GM18867 (cell line): ENCODE results near the gene TOP2A.
A peak's percentile ranks its signal among the peaks of the same experiment; 100 is the strongest.

ENCODE experiments used
- ATAC-seq: cut with Tn5 transposase; IDR thresholded peaks from one replicate; pipeline ENCODE4 v1.9.1; 2021; ENCODE audit warnings: mild to moderate bottlenecking, moderate library complexity; ENCODE audit not compliant: unreplicated experiment

TOP2A gene

DNA sequence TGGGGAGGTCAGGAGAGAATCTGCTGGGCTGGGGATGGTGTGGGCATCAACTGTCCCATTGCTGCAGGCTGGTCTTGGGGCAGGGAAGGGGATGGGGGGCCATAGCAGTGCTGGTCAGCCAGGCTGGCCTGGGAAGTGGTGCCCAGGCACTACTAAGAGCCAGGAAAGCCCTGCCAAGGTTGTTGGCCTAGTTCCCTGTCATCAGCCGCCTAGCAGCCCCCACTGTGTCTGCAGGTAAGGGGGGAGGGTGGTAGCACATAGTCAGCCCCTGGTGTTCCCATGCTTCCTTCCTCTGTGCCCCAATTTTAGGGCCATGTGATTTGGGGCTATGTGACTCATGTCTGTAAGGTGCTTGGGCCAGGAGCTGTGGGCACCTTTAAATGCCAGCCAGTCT is 70.9 kb downstream of the TOP2A start:
- ATAC-seq, result no peak

DNA sequence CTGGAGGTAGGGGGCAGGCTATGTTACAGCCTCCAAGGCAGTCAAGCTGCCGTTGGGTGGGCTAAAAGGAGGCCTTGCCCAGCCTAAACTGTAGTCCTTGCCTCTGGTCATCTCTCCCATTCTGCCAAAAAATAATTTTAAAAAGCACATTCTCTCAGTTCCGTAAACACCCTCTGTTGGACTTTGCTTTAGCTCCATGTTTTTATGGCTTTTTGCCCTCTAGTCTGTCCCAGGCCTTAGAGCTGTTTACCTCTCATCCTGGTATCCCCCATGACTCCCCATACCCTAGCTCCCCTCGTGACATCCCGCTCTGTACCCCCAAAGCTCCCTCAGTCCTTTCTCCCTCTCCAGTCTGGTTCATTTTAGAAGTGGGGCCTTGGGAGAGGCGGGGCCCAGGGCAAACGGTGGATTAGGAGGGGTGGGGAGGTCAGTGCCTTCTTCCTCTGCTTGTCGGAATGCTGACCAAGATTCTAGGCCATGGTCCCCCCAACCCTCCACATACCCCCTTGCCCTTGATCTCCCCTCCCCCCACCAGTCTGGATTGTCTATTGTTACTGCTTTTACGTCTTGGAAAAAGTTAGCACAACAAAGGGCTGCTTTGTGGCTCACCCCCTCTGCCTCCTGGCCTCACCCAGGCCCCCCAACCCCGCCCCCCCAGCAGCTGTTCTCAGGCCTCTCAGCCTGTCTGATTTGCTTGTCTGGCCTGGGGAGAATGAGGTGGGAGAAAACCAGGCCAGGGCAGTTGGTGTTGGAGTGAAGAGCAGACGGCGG is 71.5 kb downstream of the TOP2A start:
- ATAC-seq, result no peak

DNA sequence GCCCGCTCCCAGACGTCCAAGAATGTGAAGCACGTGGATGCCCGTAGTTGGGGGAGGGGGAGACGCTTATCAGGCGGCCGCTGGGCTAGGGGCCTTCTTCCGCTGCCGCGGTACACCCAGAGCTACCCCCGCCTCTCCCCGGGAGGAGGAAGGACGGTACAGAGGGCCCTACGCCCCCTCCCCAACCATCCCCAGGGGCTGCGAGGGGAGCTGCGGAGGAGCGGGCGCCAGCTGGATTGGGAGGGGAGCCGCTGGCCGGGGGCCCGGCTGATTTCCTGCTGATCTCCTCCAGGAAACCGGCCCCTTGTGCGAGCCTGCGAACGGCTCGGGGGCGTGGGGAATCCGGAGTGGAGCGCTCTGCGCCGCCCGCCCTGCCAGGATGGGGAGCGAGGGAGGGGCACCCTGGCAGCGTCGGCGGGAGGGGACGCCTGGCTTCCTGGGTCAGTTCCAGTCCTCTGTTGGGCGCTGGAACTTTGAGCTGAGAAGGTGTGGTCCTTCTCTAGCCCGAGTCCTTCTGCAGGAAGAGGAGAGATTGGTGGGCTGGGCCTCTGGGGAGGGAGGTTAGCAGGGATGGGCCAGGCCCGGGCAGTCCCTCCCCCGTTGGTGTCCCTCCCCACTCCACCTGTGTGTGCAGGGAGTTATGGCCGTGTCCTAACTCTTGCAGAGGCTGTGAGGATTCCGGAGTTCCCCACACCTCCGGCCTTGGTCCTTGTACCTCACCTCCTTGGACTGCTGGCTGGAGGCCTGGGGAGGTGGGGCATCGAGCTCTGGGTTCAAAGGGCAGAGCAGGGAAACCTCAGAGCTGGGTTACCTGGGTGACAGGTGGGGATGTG is 72.3 kb downstream of the TOP2A start:
- no peak for ATAC-seq

DNA sequence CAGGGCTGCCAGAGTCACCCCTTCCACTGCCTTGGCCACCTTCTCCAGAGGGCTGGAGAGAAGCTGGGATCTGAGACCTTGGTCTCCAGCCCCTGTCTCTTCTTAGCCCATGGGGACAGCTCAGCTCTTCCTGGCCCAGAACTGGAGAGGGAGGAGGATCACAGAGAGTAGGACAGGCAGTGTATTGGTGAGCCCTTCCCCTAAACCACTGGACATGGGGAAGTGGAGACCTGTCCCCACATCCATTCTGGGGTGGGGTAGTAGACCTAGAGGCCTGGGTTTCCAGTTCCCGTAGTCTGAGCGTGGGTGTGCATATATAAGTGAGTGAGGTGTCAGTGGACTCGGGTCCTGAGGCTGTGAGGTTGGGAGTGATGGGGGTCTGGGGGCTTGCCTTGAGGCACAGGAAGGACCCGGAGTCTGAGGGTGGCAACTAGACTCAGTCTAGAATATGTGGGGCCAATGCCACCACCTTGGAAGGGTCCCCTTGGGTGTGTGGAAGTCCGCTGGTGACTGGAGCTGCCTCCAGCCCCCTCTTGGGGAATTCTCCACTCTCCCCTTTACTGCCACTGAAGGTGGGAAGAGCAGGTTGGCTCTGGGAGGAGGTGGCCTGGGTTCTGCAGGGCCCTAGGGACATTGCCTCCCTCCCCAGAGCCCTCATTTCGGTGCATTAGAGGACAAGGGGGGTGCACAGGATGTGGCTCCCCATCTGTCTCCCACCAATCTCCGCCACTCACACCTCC is 73.1 kb downstream of the TOP2A start:
- no peak for ATAC-seq

DNA sequence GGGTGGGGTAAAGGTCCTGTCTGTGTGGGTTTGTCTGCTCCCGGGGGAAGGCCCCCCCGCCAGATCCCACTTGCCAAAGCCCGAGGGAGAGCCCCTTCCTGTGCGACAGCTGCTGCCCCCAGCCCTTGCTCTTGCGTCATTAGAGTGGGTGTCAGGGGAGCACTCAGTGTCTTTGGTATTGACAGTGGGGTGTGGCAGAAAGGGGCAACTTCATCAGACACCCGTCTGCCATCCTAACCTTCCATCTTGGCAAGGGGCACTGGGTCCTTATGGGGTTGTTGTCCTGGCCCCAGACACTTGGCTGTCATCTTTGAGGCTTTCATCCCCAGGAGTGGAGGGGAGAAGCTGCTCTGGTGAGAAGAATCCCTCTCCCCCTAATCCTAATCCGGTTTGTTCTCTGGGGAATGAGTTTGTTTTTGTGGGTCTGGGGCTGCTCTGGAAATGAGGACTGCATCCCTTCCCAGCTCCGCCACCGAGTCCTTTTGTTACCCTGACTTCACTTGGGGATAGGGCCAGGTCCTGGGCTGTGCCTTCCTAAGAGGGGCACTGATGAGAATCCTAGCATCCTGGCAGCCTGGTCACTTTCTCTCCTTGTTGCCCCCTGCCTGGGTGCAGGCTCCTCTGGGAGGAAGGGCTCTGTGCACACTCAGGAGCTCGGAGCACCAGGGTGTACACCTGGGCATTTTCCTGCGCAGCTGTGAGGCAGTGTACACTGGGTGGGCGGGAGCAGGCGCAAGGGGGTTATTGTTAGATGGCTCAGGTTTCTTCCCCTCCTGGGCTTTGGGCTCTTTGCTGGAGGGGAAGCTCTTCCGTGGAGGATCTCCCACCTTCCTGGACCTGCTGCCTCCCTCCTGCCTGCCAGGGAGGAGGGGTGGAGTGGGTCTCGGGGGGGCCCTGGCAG is 74.2 kb downstream of the TOP2A start:
- no peak for ATAC-seq

DNA sequence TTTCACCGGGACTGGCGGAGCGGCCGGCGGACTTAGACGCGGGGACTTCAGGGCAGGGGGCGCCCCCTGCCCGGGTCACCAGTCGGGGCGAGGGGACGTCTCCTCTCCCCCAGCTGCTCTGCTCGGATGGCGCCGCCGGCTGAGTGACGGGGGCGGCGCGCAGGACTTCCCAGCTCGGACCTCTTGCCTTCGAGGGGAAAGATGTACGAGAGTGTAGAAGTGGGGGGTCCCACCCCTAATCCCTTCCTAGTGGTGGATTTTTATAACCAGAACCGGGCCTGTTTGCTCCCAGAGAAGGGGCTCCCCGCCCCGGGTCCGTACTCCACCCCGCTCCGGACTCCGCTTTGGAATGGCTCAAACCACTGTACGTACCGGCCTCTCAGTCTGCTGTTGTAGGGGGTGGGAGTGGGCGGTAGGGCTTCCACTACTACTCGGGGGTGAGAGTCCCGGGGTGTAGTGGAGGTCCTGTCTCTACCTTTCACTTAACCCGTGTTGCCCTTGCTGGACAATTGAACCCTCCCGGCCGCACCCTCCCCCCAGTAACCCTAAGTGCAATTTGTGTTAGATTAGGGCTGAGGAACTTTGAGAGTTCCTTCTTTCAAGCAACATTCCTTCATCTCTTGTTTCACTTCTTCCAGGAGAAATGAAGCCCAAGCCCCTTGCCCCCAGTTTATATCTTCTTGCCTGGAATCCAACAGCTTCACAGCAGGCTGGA is 75.0 kb downstream of the TOP2A start:
- no peak for ATAC-seq

DNA sequence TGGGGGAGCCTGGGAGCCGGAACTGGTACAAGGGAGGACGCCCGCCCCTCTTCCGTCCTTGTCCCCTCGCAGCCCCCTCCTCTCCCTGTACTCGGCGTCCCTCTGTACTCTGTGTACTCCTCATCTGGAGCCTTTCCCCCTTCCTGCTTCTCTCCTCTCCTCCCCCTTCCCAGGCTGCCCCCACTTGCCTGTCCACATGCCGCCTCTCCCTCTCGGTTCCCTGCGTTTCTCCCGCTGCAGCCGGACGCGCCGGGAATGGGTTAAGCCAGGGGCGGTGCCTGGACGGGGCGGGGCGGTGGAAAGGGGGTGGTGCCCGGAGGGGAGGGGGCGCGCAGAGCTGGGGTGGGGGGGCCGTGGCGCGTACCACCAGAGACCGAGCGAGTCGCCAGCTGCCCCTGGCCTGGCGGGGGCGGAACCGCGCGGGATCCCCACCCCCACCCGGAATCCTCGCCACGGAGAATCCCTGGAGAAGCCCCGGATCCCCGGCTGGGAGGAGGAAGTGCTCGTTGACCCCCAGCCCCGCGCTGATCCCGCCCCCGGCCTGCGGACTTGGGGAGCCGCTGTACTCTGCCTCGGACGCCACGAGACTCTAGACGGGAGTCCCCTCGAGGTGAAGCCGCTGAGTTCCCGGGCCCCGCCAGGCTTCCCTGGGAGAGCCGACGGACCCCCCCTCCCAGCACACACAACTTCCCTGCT is 75.7 kb downstream of the TOP2A start:
- no peak for ATAC-seq

DNA sequence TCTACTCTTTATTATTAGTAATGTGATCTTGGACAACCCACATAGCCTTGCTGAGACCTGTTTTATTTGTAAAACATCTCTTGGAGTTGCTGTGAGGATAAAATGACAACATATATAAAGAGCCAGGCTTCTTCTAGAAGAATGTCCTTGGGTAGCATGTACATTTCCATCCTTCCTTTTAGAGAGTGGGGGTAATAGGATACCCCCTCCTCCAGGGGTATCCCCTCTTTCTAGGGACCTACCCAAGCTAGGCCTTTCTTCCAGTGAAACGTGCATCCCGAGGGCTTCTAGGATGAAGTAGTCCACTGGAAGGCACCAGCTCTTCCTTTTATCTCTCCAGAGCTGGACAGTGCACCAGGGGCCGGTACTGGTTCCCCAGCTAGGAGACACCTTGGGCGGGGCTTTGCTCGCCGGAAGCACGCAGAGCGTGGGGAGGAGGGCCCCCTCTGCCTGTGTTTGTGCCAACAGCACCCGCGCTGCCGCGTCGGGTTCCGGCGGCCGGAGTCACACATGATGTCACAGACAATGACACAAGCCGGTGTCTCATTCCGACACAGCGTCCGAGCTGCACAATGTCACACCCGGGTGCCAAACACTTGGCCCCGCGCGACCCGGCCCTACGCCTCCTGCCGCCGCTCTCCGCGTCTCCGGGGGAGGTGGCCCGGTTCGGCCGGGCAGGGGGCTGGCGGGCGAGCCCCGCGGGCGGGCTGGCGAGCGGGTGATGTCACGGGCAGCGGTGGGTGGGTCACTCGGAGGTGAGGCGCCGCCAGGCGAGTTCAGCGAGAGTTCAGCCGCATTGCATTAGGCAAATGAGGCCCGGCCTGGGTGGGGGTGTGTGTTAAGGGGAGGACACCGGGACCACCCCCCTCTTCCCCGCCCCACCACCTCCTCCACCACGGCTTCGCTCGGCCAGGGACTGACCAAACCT is 76.6 kb downstream of the TOP2A start:
- ATAC-seq, result peak; percentile 80

DNA sequence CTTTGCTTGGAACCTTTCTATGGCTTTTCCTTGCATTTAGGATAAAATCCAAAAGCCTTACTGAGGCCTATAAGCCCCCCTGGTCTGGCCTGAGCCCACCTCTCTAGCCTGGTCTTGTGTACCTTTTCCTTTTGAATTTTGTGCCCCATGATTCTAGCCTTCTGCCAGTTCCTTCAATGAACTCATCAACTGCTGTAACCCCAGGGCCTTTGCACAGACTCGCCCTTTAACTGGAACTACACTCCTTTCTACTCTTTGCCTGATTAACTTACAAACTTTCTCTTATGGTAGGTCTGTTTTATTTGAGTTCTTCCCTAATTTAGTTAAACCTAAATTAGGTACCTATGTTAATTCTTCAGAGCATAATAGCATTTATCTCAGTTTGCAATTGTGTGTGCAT is 77.4 kb downstream of the TOP2A start:
- no peak for ATAC-seq

DNA sequence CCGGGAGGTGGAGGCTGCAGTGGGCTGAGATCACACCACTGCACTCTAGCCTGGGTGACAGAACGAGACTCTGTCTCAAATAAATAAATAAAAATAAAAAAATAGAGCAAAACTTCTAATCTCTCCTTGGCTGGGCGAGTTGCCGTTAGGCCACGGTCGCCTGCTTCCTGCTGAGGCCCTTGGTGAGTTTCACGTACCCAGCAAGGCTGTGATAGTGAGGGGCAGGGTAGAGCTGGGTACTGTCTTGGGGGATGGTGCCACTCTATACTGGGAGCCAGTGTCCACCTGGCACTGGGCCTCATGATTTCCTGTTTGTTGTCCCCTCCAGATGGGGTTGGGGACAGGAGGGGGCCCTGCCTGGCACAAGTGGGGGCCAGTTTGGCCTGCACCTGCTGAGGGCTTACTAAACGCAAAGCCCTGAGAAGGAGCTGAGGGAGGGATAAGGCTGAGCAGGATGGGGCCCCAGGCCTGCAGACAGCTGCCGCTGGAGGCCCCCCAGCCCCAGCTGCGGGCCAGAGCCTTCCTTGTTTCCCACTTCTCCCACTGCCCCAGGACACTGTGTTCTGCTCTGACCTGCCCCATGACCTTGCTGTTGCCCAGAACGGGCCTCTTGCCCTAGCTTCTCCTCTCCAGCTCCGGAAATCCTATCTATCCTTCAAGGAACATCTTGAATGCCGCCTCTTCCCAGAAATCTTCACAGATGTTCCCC is 78.6 kb downstream of the TOP2A start:
- ATAC-seq, result no peak
